NCI-H524 treated with DMSO at 0.1 percent for 48 hours (cell line): ENCODE results near the gene EXOC7.

ENCODE experiments used
- DNase-seq: peaks from one replicate; lab custom pipeline; 2025; lab: John Stamatoyannopoulos, UW

EXOC7 gene

GRCh38 chr17:76036497-76037261, 66.9 kb downstream of the EXOC7 start:
- no peak for DNase-seq

GRCh38 chr17:76034428-76035350, 68.9 kb downstream of the EXOC7 start:
- peak; percentile 62 for DNase-seq

- DNase-seq: no peak
Measured at GRCh38 chr17:76033139-76033538, 70.4 kb downstream of the EXOC7 start.

GRCh38 chr17:76032780-76033108, 70.8 kb downstream of the EXOC7 start:
- DNase-seq: no peak

GRCh38 chr17:76032073-76032779, 71.4 kb downstream of the EXOC7 start:
- peak; percentile 41 for DNase-seq
